ENCODE results near the gene ELAVL1. TPM values are rescaled to one million over a fixed set of nuclear protein-coding genes. Genes with fewer than 3 reads are reported as not detected.

The ELAVL1 gene
- total and polyA plus RNA-seq, 2 of the 13 experiments (the other 11 are each of a cell fraction or from before 2014, with no cell fraction given): 27.9 to 38.4 TPM

GRCh38 chr19:8005534-8006256 lies at the start of gene ELAVL1 (continued):
- TF ChIP-seq PATZ1 (CRISPR knock-in tag; IDR thresholded peaks at IDR 0.05): peak; percentile 47; the same call in 1 of the 2 replicates
- no peak for TF ChIP-seq THYN1 (CRISPR knock-in tag; IDR thresholded peaks at IDR 0.05; ENCODE audit: borderline replicate concordance, low read depth)
- TF ChIP-seq THRA (CRISPR knock-in tag; IDR thresholded peaks at IDR 0.05; ENCODE audit: borderline replicate concordance): no peak
- no peak for TF ChIP-seq E2F2 (CRISPR knock-in tag; IDR thresholded peaks at IDR 0.05; ENCODE audit: borderline replicate concordance)
- TF ChIP-seq ZBTB34 (CRISPR knock-in tag; IDR thresholded peaks at IDR 0.05): no peak
- no peak for TF ChIP-seq ZC3H4 (CRISPR knock-in tag; IDR thresholded peaks at IDR 0.05; ENCODE audit: borderline replicate concordance)
- TF ChIP-seq SMARCE1 (IDR thresholded peaks at IDR 0.05; ENCODE audit: borderline replicate concordance): no peak
- TF ChIP-seq GMEB1 (CRISPR knock-in tag; IDR thresholded peaks at IDR 0.05; ENCODE audit: borderline replicate concordance): peak; percentile 69; the same call in 1 of the 2 replicates
- TF ChIP-seq SP4 (CRISPR knock-in tag; IDR thresholded peaks at IDR 0.05): peak; percentile 67; the same call in 1 of the 2 replicates
- TF ChIP-seq ZNF468 (CRISPR knock-in tag; IDR thresholded peaks at IDR 0.05): no peak; the same call in 1 of the 2 replicates
- no peak for TF ChIP-seq LBX2 (CRISPR knock-in tag; IDR thresholded peaks at IDR 0.05; ENCODE audit: borderline replicate concordance)
- no peak for TF ChIP-seq CTCF (CRISPR knock-in tag; IDR thresholded peaks at IDR 0.05)
- no peak for TF ChIP-seq BORCS8-MEF2B (CRISPR knock-in tag; IDR thresholded peaks at IDR 0.05)
- no peak for TF ChIP-seq ZNF382 (CRISPR knock-in tag; IDR thresholded peaks at IDR 0.05; ENCODE audit: borderline replicate concordance)
- TF ChIP-seq KDM2A (CRISPR knock-in tag; IDR thresholded peaks at IDR 0.05; ENCODE audit: borderline replicate concordance, low read depth): 0 out of 2 replicates have a peak, but pooled peaks have one; percentile 53
- no peak for TF ChIP-seq ZFAT (CRISPR knock-in tag; conservative IDR thresholded peaks at IDR 0.05)
